ENCODE results near the gene WWC2. TPM values are rescaled to one million over a fixed set of nuclear protein-coding genes. Genes with fewer than 3 reads are reported as not detected.

Gene WWC2
- total RNA-seq, 1 experiment from 2014 or later = 39.1 TPM

- no peaks in the 10 kb centered on the region for H3K79me2 ChIP-seq (ENCODE audit: insufficient read depth, low read length)
- no peak overlapping the region for H3K4me2 ChIP-seq (ENCODE audit: low read length)
- DNase-seq (ENCODE audit: low read depth, low spot score) (no peak), ATAC-seq (no peak)
- TF ChIP-seq YY1 (IDR thresholded peaks at IDR 0.05; ENCODE audit: extremely low read depth, insufficient replicate concordance, low read depth, low read length) (no peak), SIN3A (IDR thresholded peaks at IDR 0.05; ENCODE audit: low read depth) (no peak), SRF (IDR thresholded peaks at IDR 0.05; ENCODE audit: low read depth) (no peak), ELF1 (IDR thresholded peaks at IDR 0.05; ENCODE audit: borderline replicate concordance, low read depth) (no peak), CBX3 (IDR thresholded peaks at IDR 0.05; ENCODE audit: low read depth) (no peak)
- TF ChIP-seq, protein P1, sequence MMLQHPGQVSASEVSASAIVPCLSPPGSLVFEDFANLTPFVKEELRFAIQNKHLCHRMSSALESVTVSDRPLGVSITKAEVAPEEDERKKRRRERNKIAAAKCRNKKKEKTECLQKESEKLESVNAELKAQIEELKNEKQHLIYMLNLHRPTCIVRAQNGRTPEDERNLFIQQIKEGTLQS (IDR thresholded peaks at IDR 0.05) = no peak
- TF ChIP-seq, protein P2, sequence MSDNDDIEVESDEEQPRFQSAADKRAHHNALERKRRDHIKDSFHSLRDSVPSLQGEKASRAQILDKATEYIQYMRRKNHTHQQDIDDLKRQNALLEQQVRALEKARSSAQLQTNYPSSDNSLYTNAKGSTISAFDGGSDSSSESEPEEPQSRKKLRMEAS (IDR thresholded peaks at IDR 0.05) = no peak
- H2AFZ ChIP-seq (ENCODE audit: low read depth, low read length, poor library complexity, severe bottlenecking) = no peak overlapping the region
- intact Hi-C loops (cut with micrococcal nuclease) = no loop called here
- H3K4me1 ChIP-seq (ENCODE audit: control insufficient read depth in 1 of 2, insufficient read depth in 2 of 2, low read length in 2 of 2) = no peaks in the 10 kb centered on the region
- BruUV-seq (replicated peaks) = no TSS peak
- no peak overlapping the region for H3K4me3 ChIP-seq (replicated peaks in 1 of 2; ENCODE audit: low read depth in 1 of 2, low read length in 2 of 2)
- peaks cover 0 to 14% of the 10 kb centered on the region in 2 experiments; a peak in 2 of 4 replicates for H3K36me3 ChIP-seq (ENCODE audit: control insufficient read depth in 1 of 2, insufficient read depth in 2 of 2, low read length in 2 of 2)
- no peaks in the 10 kb centered on the region for H3K27me3 ChIP-seq (ENCODE audit: insufficient read depth, low read length)
- no peak overlapping the region for H3K27ac ChIP-seq (ENCODE audit: low read depth, low read length)
- H3K9me2 ChIP-seq (ENCODE audit: insufficient read depth) = no peaks in the 10 kb centered on the region
- H4K20me1 ChIP-seq (ENCODE audit: insufficient read depth) = no peaks in the 10 kb centered on the region
- RAD21 ChIA-PET (ENCODE audit: low non-redundant PET in 1 of 2, low total read pairs in 2 of 2, uncharacterized antibody in 2 of 2, unreplicated experiment in 2 of 2) = no interaction called here
- POLR2A ChIA-PET = no interaction called here
- H3K9me3 ChIP-seq (ENCODE audit: control insufficient read depth in 1 of 2, insufficient read depth in 1 of 2, low read depth in 1 of 2, low read length in 2 of 2) = no peaks in the 10 kb centered on the region
- H3K9ac ChIP-seq (ENCODE audit: low read length) = no peak overlapping the region
- CTCF ChIA-PET = interaction anchor here (1.0 kb wide), 1 partner anchor 10 kb away, joined by 4 read pairs; no protein-coding TSS in a partner anchor
Measured at GRCh38 chr4:183252959-183253358, 153.9 kb downstream of the WWC2 start.

DNA sequence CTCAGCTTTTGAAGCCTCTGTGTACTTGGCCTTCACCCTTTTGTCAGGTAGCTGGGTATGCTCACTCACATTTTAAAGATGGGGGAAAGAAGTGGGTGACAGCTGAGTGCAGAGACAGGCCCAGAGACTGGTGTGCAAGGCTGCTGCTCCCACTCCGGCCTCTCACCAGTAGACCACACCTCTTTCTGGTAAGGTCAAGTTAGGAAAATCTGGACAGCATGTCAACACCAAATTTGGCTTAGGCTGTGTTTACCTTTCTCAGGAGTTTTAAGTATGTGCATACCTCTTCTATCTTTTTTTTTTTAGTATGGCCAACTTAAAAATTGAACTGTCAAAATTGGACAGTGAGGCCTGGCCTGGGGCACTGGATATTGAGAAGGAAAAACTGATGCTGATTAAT is 154.4 kb downstream of the WWC2 start:
- Histone ChIP-seq H2AFZ (ENCODE audit: low read depth, low read length, poor library complexity, severe bottlenecking) (no peak overlapping the region), H3K27ac (ENCODE audit: low read depth, low read length) (no peak overlapping the region), H3K4me1 (ENCODE audit: control insufficient read depth in 1 of 2, insufficient read depth in 2 of 2, low read length in 2 of 2) (no peaks in the 10 kb centered on the region), H3K4me2 (ENCODE audit: low read length) (no peak overlapping the region), H3K9me2 (ENCODE audit: insufficient read depth) (no peaks in the 10 kb centered on the region), H3K36me3 (ENCODE audit: control insufficient read depth in 1 of 2, insufficient read depth in 2 of 2, low read length in 2 of 2) (peaks cover 0 to 9% of the 10 kb centered on the region in 2 experiments; a peak in 2 of 4 replicates), H4K20me1 (ENCODE audit: insufficient read depth) (no peaks in the 10 kb centered on the region), H3K4me3 (replicated peaks in 1 of 2; ENCODE audit: low read depth in 1 of 2, low read length in 2 of 2) (no peak overlapping the region), H3K9ac (ENCODE audit: low read length) (no peak overlapping the region), H3K27me3 (ENCODE audit: insufficient read depth, low read length) (no peaks in the 10 kb centered on the region), H3K79me2 (ENCODE audit: insufficient read depth, low read length) (no peaks in the 10 kb centered on the region), H3K9me3 (ENCODE audit: control insufficient read depth in 1 of 2, insufficient read depth in 1 of 2, low read depth in 1 of 2, low read length in 2 of 2) (no peaks in the 10 kb centered on the region)
- intact Hi-C loops (cut with micrococcal nuclease) = no loop called here
- DNase-seq (ENCODE audit: low read depth, low spot score) (no peak), ATAC-seq (no peak)
- ChIA-PET CTCF (interaction anchor here (1.0 to 1.4 kb wide), 4 partner anchors 9 to 322 kb away, joined by 3 to 4 read pairs (median 4); no protein-coding TSS in a partner anchor), RAD21 (ENCODE audit: low non-redundant PET in 1 of 2, low total read pairs in 2 of 2, uncharacterized antibody in 2 of 2, unreplicated experiment in 2 of 2) (no interaction called here), POLR2A (no interaction called here)
- BruUV-seq (replicated peaks) = no TSS peak
- no peak for TF ChIP-seq SP1 (IDR thresholded peaks at IDR 0.05; ENCODE audit: low read depth)
- TF ChIP-seq SIN3A (IDR thresholded peaks at IDR 0.05; ENCODE audit: low read depth) = no peak
- no peak for TF ChIP-seq EGR1 (IDR thresholded peaks at IDR 0.05; ENCODE audit: low read depth)
- no peak for TF ChIP-seq EZH2 (IDR thresholded peaks at IDR 0.05)
- no peak for TF ChIP-seq POLR2A (IDR thresholded peaks at IDR 0.05; ENCODE audit: borderline replicate concordance, extremely low read depth, insufficient read depth, insufficient read length)
- no peak for TF ChIP-seq JUND (IDR thresholded peaks at IDR 0.05)
- TF ChIP-seq, protein P3, sequence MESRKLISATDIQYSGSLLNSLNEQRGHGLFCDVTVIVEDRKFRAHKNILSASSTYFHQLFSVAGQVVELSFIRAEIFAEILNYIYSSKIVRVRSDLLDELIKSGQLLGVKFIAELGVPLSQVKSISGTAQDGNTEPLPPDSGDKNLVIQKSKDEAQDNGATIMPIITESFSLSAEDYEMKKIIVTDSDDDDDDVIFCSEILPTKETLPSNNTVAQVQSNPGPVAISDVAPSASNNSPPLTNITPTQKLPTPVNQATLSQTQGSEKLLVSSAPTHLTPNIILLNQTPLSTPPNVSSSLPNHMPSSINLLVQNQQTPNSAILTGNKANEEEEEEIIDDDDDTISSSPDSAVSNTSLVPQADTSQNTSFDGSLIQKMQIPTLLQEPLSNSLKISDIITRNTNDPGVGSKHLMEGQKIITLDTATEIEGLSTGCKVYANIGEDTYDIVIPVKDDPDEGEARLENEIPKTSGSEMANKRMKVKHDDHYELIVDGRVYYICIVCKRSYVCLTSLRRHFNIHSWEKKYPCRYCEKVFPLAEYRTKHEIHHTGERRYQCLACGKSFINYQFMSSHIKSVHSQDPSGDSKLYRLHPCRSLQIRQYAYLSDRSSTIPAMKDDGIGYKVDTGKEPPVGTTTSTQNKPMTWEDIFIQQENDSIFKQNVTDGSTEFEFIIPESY (IDR thresholded peaks at IDR 0.05; ENCODE audit: extremely low read depth, insufficient replicate concordance, low read length) = no peak
- TF ChIP-seq, protein P4, sequence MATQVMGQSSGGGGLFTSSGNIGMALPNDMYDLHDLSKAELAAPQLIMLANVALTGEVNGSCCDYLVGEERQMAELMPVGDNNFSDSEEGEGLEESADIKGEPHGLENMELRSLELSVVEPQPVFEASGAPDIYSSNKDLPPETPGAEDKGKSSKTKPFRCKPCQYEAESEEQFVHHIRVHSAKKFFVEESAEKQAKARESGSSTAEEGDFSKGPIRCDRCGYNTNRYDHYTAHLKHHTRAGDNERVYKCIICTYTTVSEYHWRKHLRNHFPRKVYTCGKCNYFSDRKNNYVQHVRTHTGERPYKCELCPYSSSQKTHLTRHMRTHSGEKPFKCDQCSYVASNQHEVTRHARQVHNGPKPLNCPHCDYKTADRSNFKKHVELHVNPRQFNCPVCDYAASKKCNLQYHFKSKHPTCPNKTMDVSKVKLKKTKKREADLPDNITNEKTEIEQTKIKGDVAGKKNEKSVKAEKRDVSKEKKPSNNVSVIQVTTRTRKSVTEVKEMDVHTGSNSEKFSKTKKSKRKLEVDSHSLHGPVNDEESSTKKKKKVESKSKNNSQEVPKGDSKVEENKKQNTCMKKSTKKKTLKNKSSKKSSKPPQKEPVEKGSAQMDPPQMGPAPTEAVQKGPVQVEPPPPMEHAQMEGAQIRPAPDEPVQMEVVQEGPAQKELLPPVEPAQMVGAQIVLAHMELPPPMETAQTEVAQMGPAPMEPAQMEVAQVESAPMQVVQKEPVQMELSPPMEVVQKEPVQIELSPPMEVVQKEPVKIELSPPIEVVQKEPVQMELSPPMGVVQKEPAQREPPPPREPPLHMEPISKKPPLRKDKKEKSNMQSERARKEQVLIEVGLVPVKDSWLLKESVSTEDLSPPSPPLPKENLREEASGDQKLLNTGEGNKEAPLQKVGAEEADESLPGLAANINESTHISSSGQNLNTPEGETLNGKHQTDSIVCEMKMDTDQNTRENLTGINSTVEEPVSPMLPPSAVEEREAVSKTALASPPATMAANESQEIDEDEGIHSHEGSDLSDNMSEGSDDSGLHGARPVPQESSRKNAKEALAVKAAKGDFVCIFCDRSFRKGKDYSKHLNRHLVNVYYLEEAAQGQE (IDR thresholded peaks at IDR 0.05; ENCODE audit: low read depth) = no peak
- no peak for TF ChIP-seq ELF1 (IDR thresholded peaks at IDR 0.05; ENCODE audit: borderline replicate concordance, low read depth)
- TF ChIP-seq EZH2phosphoT487 (IDR thresholded peaks at IDR 0.05; ENCODE audit: borderline replicate concordance) = no peak
- no peak for TF ChIP-seq ZNF274 (IDR thresholded peaks at IDR 0.05; ENCODE audit: low read depth, low read length)
- TF ChIP-seq ZFX (IDR thresholded peaks at IDR 0.05) = no peak
